GM12878 (cell line): Measurements from ENCODE around the gene MGA. TPM values are rescaled to one million over a fixed set of nuclear protein-coding genes. Genes with fewer than 3 reads are reported as not detected.

Experiments
- ATAC-seq: fragments of 200-7000 bp; cut with Tn5 transposase; 3 replicates; pipeline ENCODE4 v1.9.1; 2020; ENCODE audit warnings: mild to moderate bottlenecking, moderate library complexity
- BruUV-seq: library from RNA; stranded (reverse); fragments of 400-500 nt; replicated peaks from 2 replicates; lab custom pipeline; 2021; lab: Mats Ljungman, UMichigan
- CTCF ChIA-PET: fragments of 300-600 bp; sonication (Branson Sonifier 250); formaldehyde crosslinking; extraction: SDS; loops from one replicate; lab custom pipeline; 2021; ENCODE audit warnings: inconsistent platforms; lab: Yijun Ruan, JAX
- POLR2A ChIA-PET: fragments of 350-600 bp; formaldehyde crosslinking; extraction: SDS; loops from one replicate; lab custom pipeline; 2021; ENCODE audit warnings: inconsistent platforms; lab: Charles Lee
- RAD21 ChIA-PET: fragments of 300-600 bp; sonication (Branson Sonifier 250); formaldehyde crosslinking; loops from one replicate; lab custom pipeline; 2023; ENCODE audit warnings: antibody characterized with exemption; ENCODE audit not compliant: unreplicated experiment; lab: Charles Lee
- SMC1A ChIA-PET: fragments of 300-600 bp; sonication (Branson Sonifier 250); formaldehyde crosslinking; loops from one replicate; lab custom pipeline; 2023; ENCODE audit not compliant: unreplicated experiment, uncharacterized antibody; lab: Charles Lee
- DNase-seq: peaks from one replicate; pipeline ENCODE4 v3.0.0-alpha.2; 2011; ENCODE audit warnings: low read depth, low spot score
- FAIRE-seq: peaks from 3 replicates; lab custom pipeline; 2011; peaks lifted over from hg19 to GRCh38; lab: Jason Lieb, UNC
- H2AFZ ChIP-seq: 2 replicates; pipeline ENCODE4 v1.6.0; 2011; ENCODE audit warnings: low read depth, low read length, control low read depth; ENCODE audit not compliant: control insufficient read depth
- H3K27ac ChIP-seq: 2 replicates; pipeline ENCODE4 v1.5.1; 2011; ENCODE audit warnings: control low read depth; ENCODE audit not compliant: control insufficient read depth, insufficient read depth
- H3K27me3 ChIP-seq, 2 experiments: replicated peaks in 1 of 2; 2 replicates each; pipeline versions ENCODE4 v1.6.0 to v1.6.1; 2011; ENCODE audit warnings: low read length in 1 of 2; ENCODE audit not compliant: control insufficient read depth in 2 of 2, insufficient read depth in 2 of 2
- H3K36me3 ChIP-seq, 2 experiments: 2 replicates each; pipeline ENCODE4 v1.5.1; 2011; ENCODE audit warnings: low read length in 1 of 2; ENCODE audit not compliant: control insufficient read depth in 2 of 2, insufficient read depth in 2 of 2
- H3K4me1 ChIP-seq: 2 replicates; pipeline ENCODE4 v1.6.1; 2011; ENCODE audit warnings: mild to moderate bottlenecking, low read length, moderate library complexity, mixed read lengths; ENCODE audit not compliant: control insufficient read depth, insufficient read depth
- H3K4me2 ChIP-seq: 2 replicates; pipeline ENCODE4 v1.6.0; 2011; ENCODE audit warnings: control low read depth; ENCODE audit not compliant: control insufficient read depth, insufficient read depth
- H3K4me3 ChIP-seq: fragments of 200-600 bp; sonication (generic); 2 replicates; pipeline ENCODE4 v1.5.1; 2016
- H3K79me2 ChIP-seq: 2 replicates; pipeline ENCODE4 v1.6.0; 2011; ENCODE audit warnings: low read length; ENCODE audit not compliant: control insufficient read depth, insufficient read depth
- H3K9ac ChIP-seq: 2 replicates; pipeline ENCODE4 v1.8.0; 2011; ENCODE audit warnings: low read length, control low read depth, mixed read lengths; ENCODE audit not compliant: control insufficient read depth, insufficient read depth
- H3K9me3 ChIP-seq: replicated peaks from 3 replicates; pipeline ENCODE4 v1.5.1; 2011; ENCODE audit warnings: mild to moderate bottlenecking, low read length; ENCODE audit not compliant: control insufficient read depth, insufficient read depth
- H4K20me1 ChIP-seq: 2 replicates; pipeline ENCODE4 v1.6.0; 2011; ENCODE audit not compliant: control insufficient read depth, insufficient read depth
- HDAC2 ChIP-seq: fragments of 200-600 bp; sonication (generic); IDR thresholded peaks from 2 replicates; pipeline ENCODE4 v1.6.1; 2017
- PAX8 ChIP-seq: fragments of 450-650 bp; IDR thresholded peaks from 2 replicates; pipeline ENCODE4 v1.6.1; 2017; ENCODE audit warnings: mild to moderate bottlenecking, moderate library complexity
- RELA ChIP-seq: fragments of 450-650 bp; IDR thresholded peaks from 2 replicates; pipeline ENCODE4 v1.8.0; 2014; ENCODE audit warnings: borderline replicate concordance; ENCODE audit not compliant: partially characterized antibody
- SRF ChIP-seq, 2 experiments: IDR thresholded peaks; 2 replicates each; pipeline ENCODE4 v1.6.1; 2011; ENCODE audit warnings: low read depth in 2 of 2, low read length in 2 of 2, mild to moderate bottlenecking in 1 of 2, moderate library complexity in 1 of 2
- WRNIP1 ChIP-seq: IDR thresholded peaks from 2 replicates; pipeline ENCODE4 v1.6.1; 2011; ENCODE audit warnings: low read depth, low read length, improper control_type of control experiment, borderline replicate concordance
- WGBS: methylation state at CpG from one replicate; pipeline ENCODE4 v1.1.6; 2016; ENCODE audit warnings: low lambda C conversion rate; ENCODE audit not compliant: insufficient replicate concordance, insufficient coverage; ENCODE audit errors: missing lambda C conversion rate; 5-methylcytosine and 5-hydroxymethylcytosine counted together
- in situ Hi-C: fragments of 300-500 bp; cut with MboI; formaldehyde crosslinking; loops from 9 replicates; pipeline ENCODE4 v1.14.3; 2018; ENCODE audit warnings: mixed read lengths
- intact Hi-C: fragments of 100-400 bp; cut with micrococcal nuclease; formaldehyde crosslinking; loops from one replicate; pipeline ENCODE4 v1.14.2; 2022; ENCODE audit not compliant: unreplicated experiment
- polyA plus RNA-seq, 11 experiments: library from polyadenylated mRNA; depleted of rRNA in 4 of 11; unstranded in 6 of 11; stranded (reverse) in 5 of 11; fragments of >200 nt; fragmentation: Nextera tagmentation in 4 of 11; fragmentation: Illumina TruSeq in 1 of 11; extraction: Ambion mirVana in 4 of 11; extraction: Trizol in 1 of 11; gene quantifications; 1 replicate in 1 of 11; 2 replicates in 10 of 11; pipeline versions ENCODE4 v1.2.1 to v1.2.3, GENCODE V29; 2011 to 2016; ENCODE audit warnings: inconsistent platforms in 2 of 11, missing spikeins in 2 of 11, low read depth in 1 of 11
- total RNA-seq, 4 experiments: library from RNA; depleted of rRNA in 3 of 4; stranded (reverse); fragments of >200 nt in 3 of 4; fragmentation: Illumina TruSeq in 1 of 4; extraction: Trizol in 1 of 4; gene quantifications; 2 replicates each; pipeline versions ENCODE4 v1.2.1 to v1.2.3, GENCODE V29; 2013 to 2021
- TF ChIP-seq, protein P1 (sequence below): IDR thresholded peaks from 2 replicates; pipeline ENCODE4 v1.6.1; 2012; ENCODE audit warnings: low read depth, low read length, improper control_type of control experiment
- TF ChIP-seq, protein P2 (sequence below): fragments of 450-650 bp; formaldehyde crosslinking; IDR thresholded peaks from 2 replicates; pipeline ENCODE4 v1.4.0; 2020; ENCODE audit warnings: mild to moderate bottlenecking, moderate library complexity

Gene MGA
- total and polyA plus RNA-seq, 10 of the 15 experiments (the other 5 are each of a cell fraction or from before 2014, with no cell fraction given) = 2.6 to 29.6 (median 17.0) TPM

DNA sequence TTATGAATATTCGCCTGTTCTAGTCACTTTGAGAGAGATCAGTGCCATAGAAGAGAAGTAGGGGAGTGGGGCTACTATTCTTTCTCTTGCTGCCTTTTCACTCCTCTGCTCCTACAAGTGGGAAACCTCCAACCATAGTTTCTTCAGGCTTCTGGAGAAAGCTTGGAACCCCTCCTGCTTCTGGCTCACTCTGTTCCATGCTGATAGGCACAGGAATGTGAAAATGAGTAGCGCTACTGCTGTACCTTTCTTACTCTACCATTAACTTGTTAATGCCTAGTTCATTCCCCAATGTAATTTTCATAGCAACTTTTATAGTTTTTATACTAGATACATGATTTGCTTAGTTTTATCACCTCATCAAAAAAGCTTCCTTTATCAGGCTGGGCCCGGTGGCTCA lies 141.0 kb downstream of the MGA start:
- ChIA-PET POLR2A (interaction anchor here (0.9 to 7.0 kb wide), 2 partner anchors 24 to 27 kb away, joined by 3 to 32 read pairs; partner anchors contain the start of gene MAPKBP1), SMC1A (interaction anchor here (0.6 to 5.9 kb wide), 3 partner anchors 11 to 252 kb away, joined by 3 to 72 read pairs (median 7); partner anchors contain the start of gene MAPKBP1), CTCF (interaction anchor here (0.7 to 5.7 kb wide), 5 partner anchors 9 to 244 kb away, joined by 3 to 66 read pairs (median 5); partner anchors contain the start of gene MAPKBP1), RAD21 (interaction anchor here (1.1 to 2.7 kb wide), 3 partner anchors 10 to 28 kb away, joined by 3 to 41 read pairs (median 7); partner anchors contain the start of gene MAPKBP1)
- FAIRE-seq (no peak), ATAC-seq (no peak), DNase-seq (no peak)
- no peak overlapping the region for H3K4me2 ChIP-seq
- H3K4me1 ChIP-seq = peaks cover 20% of the 10 kb centered on the region
- no TSS peak for BruUV-seq
- no peak overlapping the region for H3K9ac ChIP-seq
- WGBS = 97% methylated on average over 3 of the region's 3 CpGs
- no peak overlapping the region for H2AFZ ChIP-seq
- no peaks in the 10 kb centered on the region for H4K20me1 ChIP-seq
- H3K27ac ChIP-seq = no peak overlapping the region
- peaks cover 0 to 4% of the 10 kb centered on the region in 2 experiments; a peak in 2 of 4 replicates for H3K36me3 ChIP-seq
- H3K27me3 ChIP-seq = no peaks in the 10 kb centered on the region
- in situ Hi-C loops (no loop called here), intact Hi-C loops (no loop called here)
- no peak overlapping the region for H3K4me3 ChIP-seq
- H3K79me2 ChIP-seq = no peaks in the 10 kb centered on the region; the same call in 1 of the 2 replicates
- TF ChIP-seq, protein P1, sequence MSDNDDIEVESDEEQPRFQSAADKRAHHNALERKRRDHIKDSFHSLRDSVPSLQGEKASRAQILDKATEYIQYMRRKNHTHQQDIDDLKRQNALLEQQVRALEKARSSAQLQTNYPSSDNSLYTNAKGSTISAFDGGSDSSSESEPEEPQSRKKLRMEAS = no peak
- no peak for TF ChIP-seq WRNIP1
- no peak for TF ChIP-seq HDAC2
- TF ChIP-seq PAX8 = no peak
- TF ChIP-seq, protein P2, sequence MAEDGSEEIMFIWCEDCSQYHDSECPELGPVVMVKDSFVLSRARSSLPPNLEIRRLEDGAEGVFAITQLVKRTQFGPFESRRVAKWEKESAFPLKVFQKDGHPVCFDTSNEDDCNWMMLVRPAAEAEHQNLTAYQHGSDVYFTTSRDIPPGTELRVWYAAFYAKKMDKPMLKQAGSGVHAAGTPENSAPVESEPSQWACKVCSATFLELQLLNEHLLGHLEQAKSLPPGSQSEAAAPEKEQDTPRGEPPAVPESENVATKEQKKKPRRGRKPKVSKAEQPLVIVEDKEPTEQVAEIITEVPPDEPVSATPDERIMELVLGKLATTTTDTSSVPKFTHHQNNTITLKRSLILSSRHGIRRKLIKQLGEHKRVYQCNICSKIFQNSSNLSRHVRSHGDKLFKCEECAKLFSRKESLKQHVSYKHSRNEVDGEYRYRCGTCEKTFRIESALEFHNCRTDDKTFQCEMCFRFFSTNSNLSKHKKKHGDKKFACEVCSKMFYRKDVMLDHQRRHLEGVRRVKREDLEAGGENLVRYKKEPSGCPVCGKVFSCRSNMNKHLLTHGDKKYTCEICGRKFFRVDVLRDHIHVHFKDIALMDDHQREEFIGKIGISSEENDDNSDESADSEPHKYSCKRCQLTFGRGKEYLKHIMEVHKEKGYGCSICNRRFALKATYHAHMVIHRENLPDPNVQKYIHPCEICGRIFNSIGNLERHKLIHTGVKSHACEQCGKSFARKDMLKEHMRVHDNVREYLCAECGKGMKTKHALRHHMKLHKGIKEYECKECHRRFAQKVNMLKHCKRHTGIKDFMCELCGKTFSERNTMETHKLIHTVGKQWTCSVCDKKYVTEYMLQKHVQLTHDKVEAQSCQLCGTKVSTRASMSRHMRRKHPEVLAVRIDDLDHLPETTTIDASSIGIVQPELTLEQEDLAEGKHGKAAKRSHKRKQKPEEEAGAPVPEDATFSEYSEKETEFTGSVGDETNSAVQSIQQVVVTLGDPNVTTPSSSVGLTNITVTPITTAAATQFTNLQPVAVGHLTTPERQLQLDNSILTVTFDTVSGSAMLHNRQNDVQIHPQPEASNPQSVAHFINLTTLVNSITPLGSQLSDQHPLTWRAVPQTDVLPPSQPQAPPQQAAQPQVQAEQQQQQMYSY (CRISPR knock-in tag) = no peak
- TF ChIP-seq RELA = no peak
- no peak for TF ChIP-seq SRF (IDR thresholded peaks at IDR 0.05; ENCODE audit: low read depth in 2 of 2, low read length in 2 of 2)
- TF ChIP-seq, all 136 proteins: peak for 0
- no peaks in the 10 kb centered on the region; the same call in 2 of the 3 replicates for H3K9me3 ChIP-seq
